Stomach (tissue), 4 donors: Measurements from ENCODE around the gene CCDC78.

ENCODE experiments used
- CTCF ChIP-seq, 7 experiments: fragments of 450-650 bp in 4 of 7; fragments of 200-600 bp in 3 of 7; sonication (generic) in 3 of 7; IDR thresholded peaks; one replicate each; pipeline ENCODE4 v1.5.1; 2016 to 2019; ENCODE audit warnings: antibody characterized with exemption in 7 of 7, control low read depth in 2 of 7, mild to moderate bottlenecking in 1 of 7
- EP300 ChIP-seq: sonication (generic); formaldehyde crosslinking; IDR thresholded peaks from one replicate; pipeline ENCODE4 v1.6.1; 2017; ENCODE audit warnings: antibody characterized with exemption
- POLR2A ChIP-seq, 4 donors: fragments of 450-650 bp; IDR thresholded peaks; one replicate each; pipeline ENCODE4 v1.6.1; 2016; ENCODE audit warnings: antibody characterized with exemption in 4 of 4, control low read depth in 2 of 4, mild to moderate bottlenecking in 1 of 4, moderate library complexity in 1 of 4
- POLR2AphosphoS5 ChIP-seq, 3 donors: sonication (generic); formaldehyde crosslinking; IDR thresholded peaks; one replicate each; pipeline ENCODE4 v1.6.1; 2016; ENCODE audit warnings: antibody characterized with exemption in 3 of 3

DNA sequence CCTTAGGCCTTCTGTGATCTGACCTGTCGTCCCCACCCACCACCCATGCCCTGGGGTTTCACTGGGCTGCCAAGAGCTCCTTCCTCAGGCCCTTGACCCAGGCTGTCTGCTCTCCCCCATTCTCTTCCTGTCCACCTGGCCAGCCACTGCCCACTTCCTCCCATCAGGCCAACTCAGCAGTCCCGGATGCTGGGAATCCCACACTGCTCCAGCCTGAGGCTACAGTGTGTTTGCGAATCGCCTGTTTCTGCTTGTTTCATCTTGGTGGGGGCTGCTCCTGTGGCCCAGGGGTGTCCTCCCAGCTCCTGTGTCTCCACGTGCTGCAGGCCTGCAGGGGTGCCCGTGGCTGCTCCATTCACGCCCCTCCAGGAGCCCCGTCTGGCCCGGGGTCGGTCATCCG, 12.2 kb downstream of the CCDC78 start:
- TF ChIP-seq CTCF (IDR thresholded peaks at IDR 0.05) (no peak), POLR2AphosphoS5 (IDR thresholded peaks at IDR 0.05) (no peak), POLR2A (IDR thresholded peaks at IDR 0.05) (no peak), EP300 (no peak)
